Right kidney (tissue), 1 donor: Measurements from ENCODE around the gene MROH8.

Source experiments
- DNase-seq: peaks from one replicate; pipeline ENCODE4 v3.0.0-alpha.2; 2016

The MROH8 gene

GRCh38 chr20:37200376-37200775, 21.0 kb upstream of the MROH8 start:
- no peak for DNase-seq

GRCh38 chr20:37198932-37199660, 19.7 kb upstream of the MROH8 start:
- no peak for DNase-seq

GRCh38 chr20:37194621-37195417, 15.5 kb upstream of the MROH8 start:
- no peak for DNase-seq

- no peak for DNase-seq
Observed at GRCh38 chr20:37193821-37194220, 14.5 kb upstream of the MROH8 start.

GRCh38 chr20:37193226-37193625, 13.9 kb upstream of the MROH8 start:
- no peak for DNase-seq

- DNase-seq, result peak; percentile 29
Observed at GRCh38 chr20:37192137-37192854, 12.9 kb upstream of the MROH8 start.

GRCh38 chr20:37190354-37191112, 11.2 kb upstream of the MROH8 start:
- DNase-seq, result no peak

- DNase-seq, result no peak
Observed at GRCh38 chr20:37189416-37190016, 10.2 kb upstream of the MROH8 start.

GRCh38 chr20:37188787-37189186, 9.4 kb upstream of the MROH8 start:
- DNase-seq, result no peak

GRCh38 chr20:37185686-37186085, 6.3 kb upstream of the MROH8 start:
- no peak for DNase-seq

GRCh38 chr20:37179683-37180524, 556 bp upstream of the MROH8 start:
- DNase-seq, result no peak

GRCh38 chr20:37172836-37173235, 6.5 kb downstream of the MROH8 start:
- DNase-seq, result no peak

- DNase-seq, result no peak
Observed at GRCh38 chr20:37166867-37167266, 12.5 kb downstream of the MROH8 start.

GRCh38 chr20:37165031-37165430, 14.3 kb downstream of the MROH8 start:
- DNase-seq, result no peak

- no peak for DNase-seq
Observed at GRCh38 chr20:37163832-37164554, 15.4 kb downstream of the MROH8 start.

- DNase-seq, result no peak
Observed at GRCh38 chr20:37162646-37163045, 16.7 kb downstream of the MROH8 start.

- DNase-seq, result no peak
Observed at GRCh38 chr20:37161830-37162549, 17.4 kb downstream of the MROH8 start.

- DNase-seq, result no peak
Observed at GRCh38 chr20:37160683-37161082, 18.7 kb downstream of the MROH8 start.

- no peak for DNase-seq
Observed at GRCh38 chr20:37158248-37158647, 21.1 kb downstream of the MROH8 start.

GRCh38 chr20:37155987-37156386, 23.4 kb downstream of the MROH8 start:
- no peak for DNase-seq
